ENCODE results near the gene PARD3.

Gene PARD3

GRCh38 chr10:34183016-34183796, 631.9 kb downstream of the PARD3 start:
- TF ChIP-seq, protein P1, sequence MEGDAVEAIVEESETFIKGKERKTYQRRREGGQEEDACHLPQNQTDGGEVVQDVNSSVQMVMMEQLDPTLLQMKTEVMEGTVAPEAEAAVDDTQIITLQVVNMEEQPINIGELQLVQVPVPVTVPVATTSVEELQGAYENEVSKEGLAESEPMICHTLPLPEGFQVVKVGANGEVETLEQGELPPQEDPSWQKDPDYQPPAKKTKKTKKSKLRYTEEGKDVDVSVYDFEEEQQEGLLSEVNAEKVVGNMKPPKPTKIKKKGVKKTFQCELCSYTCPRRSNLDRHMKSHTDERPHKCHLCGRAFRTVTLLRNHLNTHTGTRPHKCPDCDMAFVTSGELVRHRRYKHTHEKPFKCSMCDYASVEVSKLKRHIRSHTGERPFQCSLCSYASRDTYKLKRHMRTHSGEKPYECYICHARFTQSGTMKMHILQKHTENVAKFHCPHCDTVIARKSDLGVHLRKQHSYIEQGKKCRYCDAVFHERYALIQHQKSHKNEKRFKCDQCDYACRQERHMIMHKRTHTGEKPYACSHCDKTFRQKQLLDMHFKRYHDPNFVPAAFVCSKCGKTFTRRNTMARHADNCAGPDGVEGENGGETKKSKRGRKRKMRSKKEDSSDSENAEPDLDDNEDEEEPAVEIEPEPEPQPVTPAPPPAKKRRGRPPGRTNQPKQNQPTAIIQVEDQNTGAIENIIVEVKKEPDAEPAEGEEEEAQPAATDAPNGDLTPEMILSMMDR (IDR thresholded peaks at IDR 0.05; ENCODE audit: low read depth, low read length): no peak
- no peak for DNase-seq (ENCODE audit: low read depth in 2 of 2)
- H3K4me3 ChIP-seq (replicated peaks in 1 of 2; ENCODE audit: low read depth in 2 of 2, low read length in 2 of 2): no peak overlapping the region

DNA sequence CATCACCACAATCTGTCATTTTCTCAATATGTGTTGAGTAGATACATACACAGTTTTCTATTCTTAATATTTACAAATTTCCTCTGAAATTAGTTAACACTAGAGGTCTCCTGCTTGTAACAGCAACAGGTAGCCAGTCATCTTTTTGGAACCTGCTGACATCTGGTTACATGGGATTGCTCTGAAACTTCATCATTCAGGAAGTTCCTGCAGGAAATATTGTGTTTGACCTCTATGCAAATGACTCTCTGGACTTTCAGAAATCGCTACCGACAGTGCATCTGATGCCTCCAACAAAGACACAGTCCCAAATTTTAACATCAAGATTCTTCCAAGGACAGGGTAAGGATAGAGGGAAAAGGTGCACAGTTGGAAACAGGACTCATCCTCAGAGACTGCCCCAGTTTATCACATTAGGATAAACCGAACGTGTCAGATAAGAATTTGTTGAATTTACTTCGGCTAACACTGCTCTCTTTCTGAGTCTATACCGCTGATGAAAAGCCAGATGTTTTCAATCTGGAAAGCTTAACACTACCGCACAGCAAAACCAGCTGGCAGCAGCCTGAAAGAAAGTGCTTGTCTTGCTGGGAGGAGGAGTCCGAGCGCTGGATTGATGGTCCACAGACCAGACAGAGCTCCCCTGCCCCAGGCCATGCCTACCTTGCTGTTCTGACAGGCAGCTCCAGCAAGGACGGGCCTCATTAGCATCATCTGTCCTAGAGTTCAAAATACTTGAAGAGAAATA, 633.4 kb downstream of the PARD3 start:
- peak; percentile 22 to 67 for DNase-seq (ENCODE audit: low read depth in 2 of 2)
- H3K4me3 ChIP-seq (replicated peaks in 1 of 2; ENCODE audit: low read depth in 2 of 2, low read length in 2 of 2): no peak overlapping the region
- TF ChIP-seq, protein P1 (IDR thresholded peaks at IDR 0.05; ENCODE audit: low read depth, low read length): no peak

GRCh38 chr10:34180749-34181148, 634.3 kb downstream of the PARD3 start:
- TF ChIP-seq, protein P1 (IDR thresholded peaks at IDR 0.05; ENCODE audit: low read depth, low read length): no peak
- no peak for DNase-seq (ENCODE audit: low read depth in 2 of 2)
- H3K4me3 ChIP-seq (replicated peaks in 1 of 2; ENCODE audit: low read depth in 2 of 2, low read length in 2 of 2): no peak overlapping the region

- H3K4me3 ChIP-seq (replicated peaks in 1 of 2; ENCODE audit: low read depth in 2 of 2, low read length in 2 of 2): no peak overlapping the region
- TF ChIP-seq, protein P1 (IDR thresholded peaks at IDR 0.05; ENCODE audit: low read depth, low read length): no peak
- no peak for DNase-seq (ENCODE audit: low read depth in 2 of 2)
Observed at GRCh38 chr10:34179280-34179679, 635.8 kb downstream of the PARD3 start.

GRCh38 chr10:34178756-34179155, 636.3 kb downstream of the PARD3 start:
- no peak for DNase-seq (ENCODE audit: low read depth in 2 of 2)
- H3K4me3 ChIP-seq (replicated peaks in 1 of 2; ENCODE audit: low read depth in 2 of 2, low read length in 2 of 2): no peak overlapping the region
- TF ChIP-seq, protein P1 (IDR thresholded peaks at IDR 0.05; ENCODE audit: low read depth, low read length): no peak

DNA sequence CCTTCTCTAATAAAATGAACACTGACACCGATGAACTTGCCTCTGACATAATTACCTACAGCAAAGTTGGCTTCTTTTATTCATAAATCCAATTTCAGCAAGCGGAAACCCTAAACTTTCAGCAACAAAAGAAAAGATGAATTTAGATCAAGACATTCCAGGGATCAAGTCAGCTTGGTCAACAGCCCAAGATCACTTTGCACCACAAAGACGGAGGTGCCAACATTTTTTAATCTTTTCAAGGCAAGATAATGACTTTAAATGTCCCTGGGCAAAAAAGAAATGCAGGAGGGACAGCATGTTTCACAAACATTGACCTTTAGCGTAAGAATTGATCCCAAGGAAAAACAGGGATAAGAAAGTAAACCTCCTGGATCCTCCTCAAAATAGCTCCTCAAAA, 636.9 kb downstream of the PARD3 start:
- H3K4me3 ChIP-seq (replicated peaks in 1 of 2; ENCODE audit: low read depth in 2 of 2, low read length in 2 of 2): no peak overlapping the region
- DNase-seq (ENCODE audit: low read depth in 2 of 2): no peak
- TF ChIP-seq, protein P1 (IDR thresholded peaks at IDR 0.05; ENCODE audit: low read depth, low read length): no peak
